Measurements from ENCODE around the gene MOB3B. TPM values are rescaled to one million over a fixed set of nuclear protein-coding genes. Genes with fewer than 3 reads are reported as not detected.

The MOB3B gene
- polyA plus RNA-seq, 1 experiment: 0.38 TPM

DNA sequence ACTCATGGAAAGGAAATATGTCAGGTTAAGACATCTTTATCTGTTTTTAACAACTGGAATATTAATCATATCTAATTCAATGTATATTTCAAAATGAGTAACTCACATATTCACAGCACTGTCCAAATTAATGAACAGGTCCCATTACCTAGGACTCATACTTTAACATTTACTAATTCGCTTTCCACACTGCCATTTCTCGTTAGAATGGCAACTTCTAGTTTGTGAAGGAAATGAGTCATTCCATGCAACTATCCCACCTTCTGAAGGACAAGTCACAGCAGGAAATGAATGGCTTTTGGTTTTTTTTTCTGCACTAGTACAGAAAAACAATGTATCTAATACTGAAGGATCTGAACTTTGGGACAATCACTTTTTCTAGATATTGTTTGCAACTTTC is 30.2 kb downstream of the MOB3B start:
- no peaks in the 10 kb centered on the region for H3K9me3 ChIP-seq (ENCODE audit: control insufficient read depth, insufficient read depth, low read length)
- H3K27ac ChIP-seq (ENCODE audit: low read depth, low read length): no peak overlapping the region
- peaks cover 2% of the 10 kb centered on the region for H3K27me3 ChIP-seq (ENCODE audit: control insufficient read depth, insufficient read depth, low read length)
- CTCF ChIA-PET: no interaction called here
- DNase-seq (ENCODE audit: low read depth, low spot score): no peak
- POLR2A ChIA-PET: no interaction called here
- H3K4me3 ChIP-seq (ENCODE audit: low read depth, low read length): no peak overlapping the region
- TF ChIP-seq, protein P1, sequence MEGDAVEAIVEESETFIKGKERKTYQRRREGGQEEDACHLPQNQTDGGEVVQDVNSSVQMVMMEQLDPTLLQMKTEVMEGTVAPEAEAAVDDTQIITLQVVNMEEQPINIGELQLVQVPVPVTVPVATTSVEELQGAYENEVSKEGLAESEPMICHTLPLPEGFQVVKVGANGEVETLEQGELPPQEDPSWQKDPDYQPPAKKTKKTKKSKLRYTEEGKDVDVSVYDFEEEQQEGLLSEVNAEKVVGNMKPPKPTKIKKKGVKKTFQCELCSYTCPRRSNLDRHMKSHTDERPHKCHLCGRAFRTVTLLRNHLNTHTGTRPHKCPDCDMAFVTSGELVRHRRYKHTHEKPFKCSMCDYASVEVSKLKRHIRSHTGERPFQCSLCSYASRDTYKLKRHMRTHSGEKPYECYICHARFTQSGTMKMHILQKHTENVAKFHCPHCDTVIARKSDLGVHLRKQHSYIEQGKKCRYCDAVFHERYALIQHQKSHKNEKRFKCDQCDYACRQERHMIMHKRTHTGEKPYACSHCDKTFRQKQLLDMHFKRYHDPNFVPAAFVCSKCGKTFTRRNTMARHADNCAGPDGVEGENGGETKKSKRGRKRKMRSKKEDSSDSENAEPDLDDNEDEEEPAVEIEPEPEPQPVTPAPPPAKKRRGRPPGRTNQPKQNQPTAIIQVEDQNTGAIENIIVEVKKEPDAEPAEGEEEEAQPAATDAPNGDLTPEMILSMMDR (IDR thresholded peaks at IDR 0.05; ENCODE audit: low read depth, low read length): no peak

DNA sequence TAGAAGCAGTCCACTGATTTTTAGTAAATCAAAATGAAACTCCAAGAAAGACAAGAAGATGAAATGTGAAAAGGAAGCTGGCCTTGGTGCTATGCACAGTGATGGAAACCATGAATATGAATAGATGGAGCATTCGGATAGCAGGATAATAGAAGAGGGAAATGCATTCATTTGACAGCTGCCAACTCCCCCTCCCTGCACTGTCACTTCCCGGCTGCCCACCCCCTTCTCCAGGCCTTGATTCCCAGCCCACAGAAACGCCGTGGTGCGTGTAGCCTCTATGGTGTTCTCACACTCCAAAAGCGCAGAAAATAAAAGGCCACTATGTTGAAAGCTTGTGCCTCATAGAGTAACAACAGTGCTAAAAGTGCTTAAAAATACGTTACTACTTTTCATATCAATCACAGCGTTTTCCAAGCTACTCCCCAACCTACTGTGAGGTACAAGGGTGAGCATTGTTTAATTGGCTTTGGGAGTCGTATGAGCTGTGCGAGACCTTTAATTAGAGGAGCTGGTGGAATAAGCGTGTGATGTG is 31.7 kb downstream of the MOB3B start:
- ChIA-PET CTCF (no interaction called here), POLR2A (no interaction called here)
- no peak overlapping the region for H3K27ac ChIP-seq (ENCODE audit: low read depth, low read length)
- no peak for DNase-seq (ENCODE audit: low read depth, low spot score)
- no peaks in the 10 kb centered on the region for H3K9me3 ChIP-seq (ENCODE audit: control insufficient read depth, insufficient read depth, low read length)
- H3K4me3 ChIP-seq (ENCODE audit: low read depth, low read length): no peak overlapping the region
- peaks cover 2% of the 10 kb centered on the region for H3K27me3 ChIP-seq (ENCODE audit: control insufficient read depth, insufficient read depth, low read length)
- TF ChIP-seq, protein P1 (IDR thresholded peaks at IDR 0.05; ENCODE audit: low read depth, low read length): no peak

GRCh38 chr9:27496135-27496504 is 33.5 kb downstream of the MOB3B start:
- TF ChIP-seq, protein P1 (IDR thresholded peaks at IDR 0.05; ENCODE audit: low read depth, low read length): no peak
- peaks cover 2% of the 10 kb centered on the region for H3K27me3 ChIP-seq (ENCODE audit: control insufficient read depth, insufficient read depth, low read length)
- CTCF ChIA-PET: no interaction called here
- H3K9me3 ChIP-seq (ENCODE audit: control insufficient read depth, insufficient read depth, low read length): no peaks in the 10 kb centered on the region
- DNase-seq (ENCODE audit: low read depth, low spot score): no peak
- no peak overlapping the region for H3K27ac ChIP-seq (ENCODE audit: low read depth, low read length)
- H3K4me3 ChIP-seq (ENCODE audit: low read depth, low read length): no peak overlapping the region
- POLR2A ChIA-PET: no interaction called here

DNA sequence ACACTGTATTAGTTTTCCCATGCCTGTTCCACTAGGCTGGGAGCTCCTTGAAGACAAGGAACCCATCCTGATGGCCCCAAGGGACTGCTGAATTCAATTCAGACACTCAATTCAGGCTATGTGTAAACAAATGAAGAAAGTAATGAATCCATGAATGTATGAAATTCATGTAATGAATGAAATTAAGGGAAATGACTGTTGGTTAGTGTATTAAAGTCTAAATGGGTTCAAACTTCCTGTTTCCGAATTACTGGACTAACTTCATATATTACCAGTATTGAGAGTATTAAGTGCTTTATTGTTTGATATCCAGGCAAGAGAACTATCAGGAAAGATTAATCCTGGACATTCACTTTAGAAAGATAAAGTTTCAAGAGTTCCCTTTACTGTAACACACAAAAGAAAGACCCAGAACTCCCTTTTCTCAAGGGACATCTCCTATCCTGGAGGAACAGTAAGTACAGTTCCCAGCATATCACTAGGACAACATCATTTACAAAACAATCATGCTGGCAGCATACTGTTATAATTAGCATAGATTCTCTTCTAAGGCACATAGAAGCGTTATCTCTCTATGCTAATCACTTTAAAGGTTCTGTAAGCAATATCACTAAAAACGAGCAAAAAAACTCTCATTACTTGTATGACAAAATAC is 34.0 kb downstream of the MOB3B start:
- H3K27me3 ChIP-seq (ENCODE audit: control insufficient read depth, insufficient read depth, low read length): peaks cover 2% of the 10 kb centered on the region
- CTCF ChIA-PET: no interaction called here

GRCh38 chr9:27491154-27491553 is 38.5 kb downstream of the MOB3B start:
- H3K27ac ChIP-seq (ENCODE audit: low read depth, low read length): no peak overlapping the region
- TF ChIP-seq, protein P1 (IDR thresholded peaks at IDR 0.05; ENCODE audit: low read depth, low read length): no peak
- no peaks in the 10 kb centered on the region for H3K9me3 ChIP-seq (ENCODE audit: control insufficient read depth, insufficient read depth, low read length)
- no peak overlapping the region for H3K4me3 ChIP-seq (ENCODE audit: low read depth, low read length)
- POLR2A ChIA-PET: no interaction called here
- no peak for DNase-seq (ENCODE audit: low read depth, low spot score)
- CTCF ChIA-PET: interaction anchor here (0.5 kb wide), 1 partner anchor 458 kb away, joined by 6 read pairs; no protein-coding TSS in a partner anchor
- no peaks in the 10 kb centered on the region for H3K27me3 ChIP-seq (ENCODE audit: control insufficient read depth, insufficient read depth, low read length)

More for the DNA sequence above, 34.0 kb downstream of the MOB3B start:
- Histone ChIP-seq H3K9me3 (ENCODE audit: control insufficient read depth, insufficient read depth, low read length) (no peaks in the 10 kb centered on the region), H3K4me3 (ENCODE audit: low read depth, low read length) (no peak overlapping the region), H3K27ac (ENCODE audit: low read depth, low read length) (no peak overlapping the region)
- DNase-seq (ENCODE audit: low read depth, low spot score): no peak
- POLR2A ChIA-PET: no interaction called here
- TF ChIP-seq, protein P1 (IDR thresholded peaks at IDR 0.05; ENCODE audit: low read depth, low read length): no peak
